Measurements from ENCODE around the gene MEMO1.

- TF ChIP-seq, protein P1, sequence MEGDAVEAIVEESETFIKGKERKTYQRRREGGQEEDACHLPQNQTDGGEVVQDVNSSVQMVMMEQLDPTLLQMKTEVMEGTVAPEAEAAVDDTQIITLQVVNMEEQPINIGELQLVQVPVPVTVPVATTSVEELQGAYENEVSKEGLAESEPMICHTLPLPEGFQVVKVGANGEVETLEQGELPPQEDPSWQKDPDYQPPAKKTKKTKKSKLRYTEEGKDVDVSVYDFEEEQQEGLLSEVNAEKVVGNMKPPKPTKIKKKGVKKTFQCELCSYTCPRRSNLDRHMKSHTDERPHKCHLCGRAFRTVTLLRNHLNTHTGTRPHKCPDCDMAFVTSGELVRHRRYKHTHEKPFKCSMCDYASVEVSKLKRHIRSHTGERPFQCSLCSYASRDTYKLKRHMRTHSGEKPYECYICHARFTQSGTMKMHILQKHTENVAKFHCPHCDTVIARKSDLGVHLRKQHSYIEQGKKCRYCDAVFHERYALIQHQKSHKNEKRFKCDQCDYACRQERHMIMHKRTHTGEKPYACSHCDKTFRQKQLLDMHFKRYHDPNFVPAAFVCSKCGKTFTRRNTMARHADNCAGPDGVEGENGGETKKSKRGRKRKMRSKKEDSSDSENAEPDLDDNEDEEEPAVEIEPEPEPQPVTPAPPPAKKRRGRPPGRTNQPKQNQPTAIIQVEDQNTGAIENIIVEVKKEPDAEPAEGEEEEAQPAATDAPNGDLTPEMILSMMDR (IDR thresholded peaks at IDR 0.05), result no peak
- TF ChIP-seq POLR2A (IDR thresholded peaks at IDR 0.05), result no peak
These were observed 30.0 kb downstream of the MEMO1 start for GRCh38 chr2:31980674-31981356.
